ENCODE measurements around the gene C2CD5. TPM values are rescaled to one million over a fixed set of nuclear protein-coding genes. Genes with fewer than 3 reads are reported as not detected.

Gene C2CD5
- total RNA-seq, 3 donors from 2014 or later = 56.3 to 68.6 (median 62.4) TPM

- DNase-seq = no peak
- intact Hi-C loops (cut with DNase I, micrococcal nuclease) = loop anchor here (5.0 to 10.0 kb wide), 2 partner anchors 83 to 86 kb away; partner anchors contain the start of gene ETNK1 (in 2 of the 2)
- Histone ChIP-seq H3K9me3 (no peaks in the 10 kb centered on the region), H3K4me1 (ENCODE audit: low read depth) (peaks cover 4% of the 10 kb centered on the region), H3K4me3 (no peak overlapping the region), H3K36me3 (ENCODE audit: low read depth) (no peaks in the 10 kb centered on the region)
- no peak for ATAC-seq
- TF ChIP-seq CTCF (IDR thresholded peaks at IDR 0.05) = no peak
Observed at GRCh38 chr12:22541496-22542155, 2.7 kb downstream of the C2CD5 start.

- H3K4me1 ChIP-seq (ENCODE audit: low read depth) = no peaks in the 10 kb centered on the region
Observed at GRCh38 chr12:22539055-22539454, 5.3 kb downstream of the C2CD5 start.

GRCh38 chr12:22538311-22538710 is 6.0 kb downstream of the C2CD5 start:
- no peak for ATAC-seq
- H3K4me1 ChIP-seq (ENCODE audit: low read depth) = no peaks in the 10 kb centered on the region

More at GRCh38 chr12:22539055-22539454, 5.3 kb downstream of the C2CD5 start:
- ATAC-seq (no peak), DNase-seq (no peak)
- intact Hi-C loops (cut with DNase I, micrococcal nuclease) = no loop called here
- Histone ChIP-seq H3K9me3 (no peaks in the 10 kb centered on the region), H3K36me3 (ENCODE audit: low read depth) (no peaks in the 10 kb centered on the region), H3K4me3 (no peak overlapping the region)
- no peak for TF ChIP-seq CTCF (IDR thresholded peaks at IDR 0.05)

GRCh38 chr12:22536971-22537544 is 7.3 kb downstream of the C2CD5 start:
- intact Hi-C loops (cut with DNase I, micrococcal nuclease) = no loop called here
- Histone ChIP-seq H3K36me3 (ENCODE audit: low read depth) (no peaks in the 10 kb centered on the region), H3K4me3 (no peak overlapping the region), H3K9me3 (no peaks in the 10 kb centered on the region), H3K4me1 (ENCODE audit: low read depth) (no peaks in the 10 kb centered on the region)
- no peak for DNase-seq
- TF ChIP-seq CTCF (IDR thresholded peaks at IDR 0.05) = no peak
- ATAC-seq = no peak

More at GRCh38 chr12:22538311-22538710, 6.0 kb downstream of the C2CD5 start:
- TF ChIP-seq CTCF (IDR thresholded peaks at IDR 0.05) = no peak
- no peak overlapping the region for H3K4me3 ChIP-seq
- no peaks in the 10 kb centered on the region for H3K9me3 ChIP-seq
- intact Hi-C loops (cut with DNase I, micrococcal nuclease) = no loop called here
- no peak for DNase-seq
- H3K36me3 ChIP-seq (ENCODE audit: low read depth) = no peaks in the 10 kb centered on the region

GRCh38 chr12:22536346-22536945 is 7.9 kb downstream of the C2CD5 start:
- intact Hi-C loops (cut with DNase I, micrococcal nuclease) = no loop called here
- TF ChIP-seq CTCF (IDR thresholded peaks at IDR 0.05) = no peak
- DNase-seq (no peak), ATAC-seq (no peak)
- Histone ChIP-seq H3K4me3 (no peak overlapping the region), H3K9me3 (no peaks in the 10 kb centered on the region), H3K36me3 (ENCODE audit: low read depth) (no peaks in the 10 kb centered on the region), H3K4me1 (ENCODE audit: low read depth) (no peaks in the 10 kb centered on the region)

All from mucosa of descending colon (tissue), 3 donors.